ENCODE results near the gene OLA1. TPM values are rescaled to one million over a fixed set of nuclear protein-coding genes. Genes with fewer than 3 reads are reported as not detected.
A peak's percentile ranks its signal among the peaks of the same experiment; 100 is the strongest.
"Not testable (repeated sequence)": the region's sequence is repeated elsewhere in the genome, so short reads cannot be mapped to it uniquely, and the experiment has no call there.

OLA1 gene
- polyA plus RNA-seq, 2 of the 4 experiments (the other 2 are of a cell fraction) = 127 to 226 TPM

DNA sequence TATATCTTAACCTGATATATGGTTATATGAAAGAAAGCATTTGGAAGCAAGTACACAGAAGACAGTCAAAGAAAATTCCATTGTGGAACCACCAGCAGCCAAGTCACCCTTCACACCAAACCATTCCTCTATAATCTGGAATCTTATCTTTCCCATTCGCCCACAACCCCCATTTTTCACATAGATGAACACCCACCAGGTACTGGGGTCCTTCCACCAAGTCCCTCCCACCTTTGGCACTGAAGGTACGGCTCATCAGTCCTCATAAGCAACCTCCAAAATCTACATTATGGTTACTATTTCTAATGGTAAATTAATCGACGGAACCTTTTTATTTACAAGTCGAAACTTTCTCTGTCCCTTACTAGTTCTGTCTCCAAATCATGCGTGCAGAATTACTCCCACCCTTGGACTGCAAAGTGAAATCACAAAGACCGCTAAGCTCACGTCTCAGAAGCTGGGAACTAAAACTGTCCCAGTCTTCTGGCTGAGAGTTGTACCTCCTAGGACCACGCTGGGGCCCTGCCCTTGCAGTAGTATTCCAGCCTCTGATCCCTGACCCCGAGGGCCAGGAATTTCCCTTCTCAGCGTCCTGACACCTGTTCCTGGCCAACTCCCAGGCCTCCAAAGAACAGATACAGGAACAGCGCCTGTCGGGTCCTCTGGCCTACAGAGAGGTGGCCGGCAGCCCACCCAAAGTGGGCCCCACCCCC, 702 bp downstream of the OLA1 start:
- H3K4me3 ChIP-seq = peak overlapping the region; percentile 88
- no peaks in the 10 kb centered on the region for H3K9me3 ChIP-seq
- WGBS (ENCODE audit: missing lambda C conversion rate) = 4% methylated on average over 9 of the region's 14 CpGs
- TF ChIP-seq JUN (IDR thresholded peaks at IDR 0.05) = no peak
- CTCF ChIA-PET = interaction anchor here (0.7 to 1.6 kb wide), 3 partner anchors 42 to 893 kb away, joined by 3 to 6 read pairs (median 4); no protein-coding TSS in a partner anchor
- POLR2A ChIA-PET = interaction anchor here (1.2 to 2.5 kb wide), 4 partner anchors 12 to 90 kb away, joined by 4 to 18 read pairs (median 4); no protein-coding TSS in a partner anchor
- peak in 1 of 2 experiments; percentile 25 for DNase-seq (ENCODE audit: low read depth in 1 of 2, low spot score in 1 of 2)
- peak in 1 of 2 experiments; percentile 52 for ATAC-seq
- peak overlapping the region; percentile 94 for H3K4me2 ChIP-seq
- H3K27ac ChIP-seq = peak overlapping the region; percentile 82 to 94
- no peak for FAIRE-seq
- H3K4me1 ChIP-seq = peaks cover 14% of the 10 kb centered on the region

DNA sequence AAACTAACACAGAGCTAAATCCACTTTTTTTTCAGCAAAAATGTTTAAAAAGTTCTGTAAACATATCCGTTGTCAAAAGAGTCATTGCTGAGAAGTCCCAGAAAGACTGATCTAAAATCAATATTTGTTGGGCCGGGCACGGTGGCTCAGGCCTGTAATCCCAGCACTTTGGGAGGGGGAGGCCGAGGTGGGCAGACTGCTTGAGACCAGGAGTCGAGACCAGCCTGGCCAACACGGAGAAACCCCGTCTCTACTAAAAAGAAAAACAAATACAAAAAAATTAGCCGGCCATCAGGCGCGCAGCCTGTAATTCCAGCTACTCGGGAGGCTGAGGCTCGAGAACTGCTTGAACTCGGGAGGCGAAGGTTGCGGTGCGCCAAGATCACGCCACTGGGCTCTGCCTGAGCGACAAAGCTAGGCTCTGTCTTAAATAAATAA, 1.4 kb downstream of the OLA1 start:
- Histone ChIP-seq H3K4me1 (peaks cover 14% of the 10 kb centered on the region), H3K4me2 (peak overlapping the region; percentile 94), H3K9me3 (no peaks in the 10 kb centered on the region), H3K4me3 (peak overlapping the region; percentile 88), H3K27ac (peak overlapping the region in 1 of 2 experiments; percentile 94; a peak in 3 of 6 replicates)
- TF ChIP-seq REST (IDR thresholded peaks at IDR 0.05) (no peak), HDAC2 (IDR thresholded peaks at IDR 0.05) (no peak), MAX (IDR thresholded peaks at IDR 0.05) (no peak)
- ATAC-seq (no peak), DNase-seq (ENCODE audit: low read depth in 1 of 2, low spot score in 1 of 2) (no peak), FAIRE-seq (no peak)
- 81% methylated on average over 18 of the region's 18 CpGs for WGBS (ENCODE audit: missing lambda C conversion rate)
- ChIA-PET POLR2A (interaction anchor here (2.5 kb wide), 1 partner anchor 89 kb away, joined by 18 read pairs; no protein-coding TSS in a partner anchor), CTCF (interaction anchor here (0.7 to 1.2 kb wide), 2 partner anchors 41 to 893 kb away, joined by 3 to 4 read pairs; no protein-coding TSS in a partner anchor)

DNA sequence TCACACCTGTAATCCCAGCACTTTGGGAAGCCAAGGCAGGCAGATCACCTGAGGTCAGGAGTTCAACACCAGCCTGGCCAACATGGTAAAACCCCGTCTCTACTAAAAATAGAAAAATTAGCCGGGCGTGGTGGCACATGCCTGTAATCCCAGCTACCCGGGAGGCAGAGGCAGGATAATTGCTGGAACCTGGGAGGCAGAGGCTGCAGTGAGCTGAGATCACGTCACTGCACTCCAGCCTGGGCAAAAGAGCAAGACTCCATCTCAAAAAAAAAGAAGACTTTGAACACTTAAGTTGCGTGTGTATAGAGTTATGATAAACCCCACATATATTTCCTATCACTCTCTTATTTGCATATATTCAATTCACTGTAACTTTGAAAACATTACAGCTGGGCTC, 2.7 kb downstream of the OLA1 start:
- 93% methylated on average over 6 of the region's 6 CpGs for WGBS (ENCODE audit: missing lambda C conversion rate)
- CTCF ChIA-PET; FAIRE-seq; DNase-seq (ENCODE audit: low read depth in 1 of 2, low spot score in 1 of 2); H3K27ac ChIP-seq; ATAC-seq; H3K4me3 ChIP-seq; H3K4me2 ChIP-seq; H3K9me3 ChIP-seq: not testable (repeated sequence)
- POLR2A ChIA-PET = interaction anchor here (0.7 kb wide), 1 partner anchor 13 kb away, joined by 4 read pairs; no protein-coding TSS in a partner anchor
- peaks cover 14% of the 10 kb centered on the region for H3K4me1 ChIP-seq

GRCh38 chr2:174245065-174245464, 3.3 kb downstream of the OLA1 start:
- POLR2A ChIA-PET = no interaction called here

More at GRCh38 chr2:174245065-174245464, 3.3 kb downstream of the OLA1 start:
- no peak for ATAC-seq
- Histone ChIP-seq H3K9me3 (no peaks in the 10 kb centered on the region), H3K4me1 (peaks cover 15% of the 10 kb centered on the region), H3K4me2 (no peak overlapping the region), H3K27ac (no peak overlapping the region), H3K4me3 (no peak overlapping the region)
- CTCF ChIA-PET = interaction anchor here (2.3 kb wide), 1 partner anchor 96 kb away, joined by 6 read pairs; no protein-coding TSS in a partner anchor
- DNase-seq (ENCODE audit: low read depth in 1 of 2, low spot score in 1 of 2) = no peak
- WGBS (ENCODE audit: missing lambda C conversion rate) = 96% methylated on average over 3 of the region's 3 CpGs
- TF ChIP-seq CBX2 (IDR thresholded peaks at IDR 0.05; ENCODE audit: borderline replicate concordance, low read depth) (no peak), TP53 (CRISPR knock-in tag; IDR thresholded peaks at IDR 0.05) (no peak), EHMT2 (IDR thresholded peaks at IDR 0.05; ENCODE audit: low read depth) (no peak), TFCP2L1 (CRISPR knock-in tag; IDR thresholded peaks at IDR 0.05) (no peak), FOSL2 (IDR thresholded peaks at IDR 0.05) (no peak), FOSL2 (CRISPR knock-in tag; IDR thresholded peaks at IDR 0.05) (no peak), EHF (CRISPR knock-in tag; IDR thresholded peaks at IDR 0.05) (no peak), PHF8 (IDR thresholded peaks at IDR 0.05; ENCODE audit: borderline replicate concordance, low read depth) (no peak), CEBPB (IDR thresholded peaks at IDR 0.05) (no peak), ZSCAN20 (CRISPR knock-in tag; IDR thresholded peaks at IDR 0.05) (no peak), POLR2A (IDR thresholded peaks at IDR 0.05; ENCODE audit: low read length) (no peak), RCOR1 (IDR thresholded peaks at IDR 0.05; ENCODE audit: low read depth, low read length) (no peak)
- TF ChIP-seq, protein P1, sequence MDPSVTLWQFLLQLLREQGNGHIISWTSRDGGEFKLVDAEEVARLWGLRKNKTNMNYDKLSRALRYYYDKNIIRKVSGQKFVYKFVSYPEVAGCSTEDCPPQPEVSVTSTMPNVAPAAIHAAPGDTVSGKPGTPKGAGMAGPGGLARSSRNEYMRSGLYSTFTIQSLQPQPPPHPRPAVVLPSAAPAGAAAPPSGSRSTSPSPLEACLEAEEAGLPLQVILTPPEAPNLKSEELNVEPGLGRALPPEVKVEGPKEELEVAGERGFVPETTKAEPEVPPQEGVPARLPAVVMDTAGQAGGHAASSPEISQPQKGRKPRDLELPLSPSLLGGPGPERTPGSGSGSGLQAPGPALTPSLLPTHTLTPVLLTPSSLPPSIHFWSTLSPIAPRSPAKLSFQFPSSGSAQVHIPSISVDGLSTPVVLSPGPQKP (IDR thresholded peaks at IDR 0.05; ENCODE audit: low read depth, low read length) = no peak
- no peak for FAIRE-seq

Data from A549 (cell line).